ENCODE results near the gene S100B.
"Not testable (repeated sequence)": the region's sequence is repeated elsewhere in the genome, so short reads cannot be mapped to it uniquely, and the experiment has no call there.

Gene S100B

DNA sequence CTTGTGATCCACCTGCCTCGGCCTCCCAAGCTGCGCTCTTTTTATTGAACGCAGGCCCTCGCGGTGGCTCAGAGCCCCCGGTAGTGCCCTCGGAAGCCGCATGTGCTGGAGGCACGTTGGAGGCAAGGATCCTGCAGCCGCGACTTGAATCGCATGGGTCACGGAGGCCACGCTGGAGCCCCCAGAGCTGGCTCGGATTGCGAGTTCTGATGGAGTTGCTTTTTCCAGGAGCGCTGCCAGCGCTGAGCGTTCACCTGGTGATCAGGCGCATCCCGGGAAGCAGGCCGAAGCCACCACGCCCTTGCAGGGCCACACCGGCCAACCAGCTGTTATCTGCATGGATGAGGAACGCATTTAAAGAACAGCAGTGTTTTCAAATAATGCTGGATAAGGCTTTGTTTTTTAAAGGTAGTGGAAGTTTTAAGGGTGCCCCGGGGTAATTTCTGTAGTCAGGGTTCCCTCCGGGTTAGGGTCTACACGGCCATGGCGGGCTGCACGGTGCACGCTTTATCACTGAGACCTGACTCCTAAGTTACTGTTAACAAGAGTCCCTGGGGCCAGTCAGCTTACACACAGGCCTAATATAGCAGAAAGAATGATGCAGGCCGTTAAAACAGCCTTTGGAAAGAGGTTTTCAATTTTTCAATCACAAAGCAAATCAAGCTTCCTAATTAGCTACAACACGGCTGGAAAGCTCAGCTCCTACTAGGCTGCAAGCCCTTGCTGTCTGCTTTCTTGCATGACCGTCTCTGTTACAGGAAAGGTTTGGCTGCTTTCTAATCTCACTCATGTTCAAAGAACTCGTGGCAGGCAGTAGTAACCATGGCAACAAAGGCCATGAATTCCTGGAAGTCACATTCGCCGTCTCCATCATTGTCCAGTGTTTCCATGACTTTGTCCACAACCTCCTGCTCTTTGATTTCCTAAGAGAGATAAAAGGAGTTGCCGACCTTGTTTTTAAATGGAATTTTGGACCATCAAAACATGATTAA lies 6.0 kb downstream of the S100B start:
- no peak for DNase-seq

DNA sequence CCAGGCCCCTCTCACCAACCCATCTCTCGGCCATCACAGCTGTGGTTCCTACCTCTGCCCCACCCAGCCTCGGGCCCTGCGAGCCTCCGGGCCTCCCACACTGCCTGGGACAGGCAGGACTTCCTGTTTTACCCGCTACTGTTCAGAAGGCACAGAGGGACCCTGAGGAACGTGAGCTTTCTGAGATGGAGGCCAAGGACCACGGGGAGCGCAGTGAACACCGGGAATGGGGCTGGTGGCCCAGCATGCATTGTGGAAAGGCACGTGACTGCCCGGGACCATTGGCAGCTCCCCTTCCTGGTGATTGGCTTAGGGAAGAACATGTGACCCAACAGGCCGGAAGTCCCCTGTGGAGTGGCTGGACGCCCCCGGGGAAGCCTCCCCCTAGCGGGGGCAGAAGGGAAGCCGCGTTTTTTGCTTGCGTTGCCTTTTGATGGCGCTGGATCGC lies 7.0 kb downstream of the S100B start:
- DNase-seq: no peak

DNA sequence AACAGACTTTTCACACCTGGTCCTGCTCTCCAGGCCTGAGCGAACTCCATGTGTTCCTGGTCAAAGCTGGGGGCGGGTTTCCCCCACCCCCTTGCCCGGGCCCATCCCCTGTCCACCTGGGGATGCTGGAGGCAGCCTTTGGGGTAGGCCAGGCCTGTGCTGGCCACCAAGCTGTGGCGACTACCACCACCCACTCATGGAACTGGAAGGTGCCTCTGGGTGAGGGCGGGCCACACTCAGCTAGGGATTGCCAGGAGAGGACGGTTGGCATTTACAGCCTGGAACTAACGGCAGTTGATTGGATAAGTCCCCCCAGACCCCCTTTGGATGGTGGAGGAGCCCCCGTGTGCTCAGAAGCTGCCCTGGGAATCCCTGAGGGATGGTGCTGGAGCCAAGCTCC lies 7.9 kb downstream of the S100B start:
- no peak for DNase-seq

DNA sequence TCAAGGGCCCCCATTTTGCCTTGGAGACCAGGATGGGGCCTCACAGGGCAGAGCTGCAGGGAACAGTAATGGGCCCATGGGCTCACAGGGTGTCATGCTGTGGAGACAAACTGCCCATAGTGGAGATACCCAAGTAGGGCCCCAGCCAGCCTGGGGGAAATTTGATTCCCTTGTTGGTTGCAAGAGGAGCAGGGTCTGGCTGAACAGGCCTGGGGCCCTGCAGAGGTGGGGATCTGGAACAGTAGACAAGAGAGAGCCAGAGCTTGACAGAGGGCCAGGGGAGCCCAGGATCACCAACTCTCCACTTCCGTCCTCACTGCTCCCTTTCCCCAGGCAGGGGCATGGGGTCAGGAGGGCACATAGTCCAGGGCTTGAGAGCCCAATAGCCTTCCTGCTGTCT lies 8.7 kb downstream of the S100B start:
- no peak for DNase-seq

DNA sequence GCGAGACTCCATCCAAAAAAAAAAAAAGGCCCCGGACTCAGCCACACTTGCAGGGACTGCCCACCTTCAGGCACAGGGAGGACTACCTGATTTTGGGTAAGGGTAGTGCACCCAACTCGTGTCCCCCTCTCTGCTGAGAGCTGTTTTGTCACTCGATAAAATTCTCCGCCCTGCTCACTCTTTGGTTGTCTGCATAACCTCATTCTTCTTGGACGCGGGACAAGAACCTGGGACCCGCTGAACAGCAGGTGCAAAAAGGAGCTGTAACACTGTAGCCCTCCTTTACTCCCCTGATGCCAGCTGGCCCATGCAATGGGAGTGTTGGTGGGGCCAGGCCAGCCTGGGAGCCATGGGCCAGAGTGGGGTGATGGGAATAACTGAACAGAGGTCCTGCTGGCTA lies 10.6 kb downstream of the S100B start:
- no peak for DNase-seq

DNA sequence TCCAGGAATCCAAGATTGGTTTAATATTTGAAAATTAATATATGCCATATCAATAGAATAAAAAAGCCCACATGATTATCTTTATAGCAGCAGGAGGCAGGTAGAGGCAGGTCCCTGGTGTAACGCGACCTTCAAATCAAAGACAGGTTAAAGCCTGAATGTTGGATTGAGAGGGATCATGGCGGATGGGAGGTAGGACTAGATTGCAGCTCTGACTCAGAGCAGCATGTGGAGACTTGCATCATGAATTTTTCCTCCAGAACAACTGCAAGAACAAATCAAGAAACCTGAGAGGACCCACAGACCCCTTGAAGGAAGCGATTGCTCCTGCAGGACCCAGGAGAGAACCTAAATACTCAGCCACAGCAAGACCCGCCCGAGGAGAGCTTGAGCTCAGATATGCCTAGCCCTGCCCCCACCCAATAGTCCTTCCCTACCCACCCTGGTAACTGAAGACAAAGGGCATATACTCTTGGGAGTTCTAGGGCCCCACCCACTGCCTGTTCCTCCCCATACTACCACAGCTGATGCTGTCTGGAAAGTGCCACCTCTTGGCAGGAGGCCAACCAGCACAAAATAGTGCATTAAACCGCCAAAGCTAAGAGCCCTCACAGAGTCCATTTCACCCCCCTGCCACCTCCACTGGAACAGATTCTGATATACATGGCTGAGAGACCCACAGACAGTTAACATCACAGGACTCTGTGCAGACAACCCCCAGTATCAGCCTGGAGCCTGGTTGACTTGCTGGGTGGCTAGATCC lies 19.5 kb downstream of the S100B start:
- DNase-seq: no peak

DNA sequence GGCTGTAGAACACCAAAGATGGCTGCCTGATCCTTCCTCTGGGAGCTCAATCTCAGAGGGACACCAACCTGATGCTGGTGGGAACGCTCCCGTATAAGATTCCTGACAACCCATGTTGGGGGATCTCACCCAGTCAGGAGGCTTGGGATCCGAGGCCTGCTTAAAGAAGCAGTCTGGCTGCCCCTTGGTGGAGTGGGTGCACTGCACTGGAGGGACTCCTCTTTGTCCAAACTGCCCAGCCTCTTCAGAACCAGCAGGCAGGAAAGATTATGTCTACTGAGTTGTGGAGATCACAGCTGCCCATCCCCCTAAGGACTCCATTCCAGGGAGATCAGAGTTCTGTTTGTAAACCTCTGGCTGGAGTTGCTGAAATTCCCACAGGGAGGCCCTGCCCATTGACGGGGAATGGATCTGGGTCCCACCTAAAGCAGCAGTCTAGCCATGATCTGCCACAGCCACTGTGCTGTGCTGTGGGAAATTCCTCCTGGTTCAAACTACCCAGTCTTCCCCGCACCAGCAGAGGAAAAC lies 23.0 kb downstream of the S100B start:
- no peak for DNase-seq

DNA sequence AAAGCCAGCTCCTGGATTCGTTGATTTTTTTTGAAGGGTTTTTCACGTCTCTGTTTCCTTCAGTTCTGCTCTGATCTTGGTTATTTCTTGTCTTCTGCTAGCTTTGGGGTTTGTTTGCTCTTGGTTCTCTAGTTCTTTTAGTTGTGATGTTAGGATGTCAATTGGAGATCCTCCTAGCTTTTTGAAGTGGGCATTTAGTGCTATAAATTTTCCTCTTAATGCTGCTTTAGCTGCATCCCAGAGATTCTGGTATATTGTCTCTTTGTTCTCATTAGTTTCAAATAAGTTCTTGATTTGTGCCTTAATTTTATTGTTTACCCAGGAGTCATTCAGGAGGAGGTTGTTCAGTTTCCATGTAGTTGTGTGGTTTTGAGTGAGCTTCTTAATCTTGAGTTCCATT lies 25.5 kb downstream of the S100B start:
- not testable (repeated sequence) for DNase-seq

DNA sequence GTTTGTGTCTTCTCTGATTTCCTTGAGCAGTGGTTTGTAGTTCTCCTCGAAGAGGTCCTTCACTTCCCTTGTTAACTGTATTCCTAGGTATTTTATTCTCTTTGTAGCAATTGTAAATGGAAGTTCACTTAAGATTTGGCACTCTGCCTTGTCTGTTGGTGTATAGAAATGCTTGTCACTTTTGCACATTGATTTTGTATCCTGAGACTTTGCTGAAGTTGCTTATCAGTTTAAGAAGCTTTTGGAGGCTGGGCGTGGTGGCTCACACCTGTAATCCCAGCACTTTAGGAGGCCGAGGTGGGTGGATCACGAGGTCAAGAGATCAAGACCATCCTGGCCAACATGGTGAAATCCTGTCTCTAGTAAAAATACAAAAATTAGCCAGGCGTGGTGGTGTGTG lies 27.1 kb downstream of the S100B start:
- DNase-seq: not testable (repeated sequence)

DNA sequence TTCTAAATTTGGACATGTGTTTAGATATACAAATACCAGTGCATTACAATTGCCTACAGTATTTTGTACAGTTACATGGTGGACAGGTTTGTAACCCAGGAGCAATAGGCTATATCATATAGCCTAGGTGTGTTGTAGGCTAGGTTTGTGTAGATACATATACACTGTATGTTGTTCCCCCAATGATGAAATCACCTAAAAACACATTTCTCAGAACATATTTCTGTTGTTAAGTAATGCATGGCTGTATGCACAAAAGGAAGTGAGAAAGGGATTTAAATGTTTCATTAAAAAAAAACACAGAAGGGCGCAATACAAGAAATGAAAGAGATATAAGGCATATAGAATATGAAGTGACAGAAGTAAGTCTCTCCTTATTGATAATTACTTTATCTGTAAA lies 32.0 kb downstream of the S100B start:
- no peak for DNase-seq

DNA sequence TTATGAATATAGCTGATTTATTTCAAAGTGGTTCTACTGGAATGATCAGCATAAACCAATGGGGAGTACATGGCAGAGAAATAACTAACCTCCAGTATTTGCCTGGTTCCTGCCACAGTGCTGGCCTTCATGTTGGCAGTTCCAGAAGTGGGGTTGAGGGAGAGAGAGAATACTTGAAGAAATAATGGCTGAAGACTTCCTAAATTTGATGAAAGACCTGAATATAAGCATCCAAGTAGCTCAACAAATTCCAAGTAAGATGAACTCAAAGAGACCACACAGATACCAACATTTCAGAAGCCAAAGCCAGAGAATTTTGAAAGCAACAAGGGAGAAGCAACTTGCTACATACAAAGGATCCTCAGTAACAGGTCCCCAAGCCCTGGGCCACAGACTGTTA lies 34.3 kb downstream of the S100B start:
- DNase-seq: no peak

DNA sequence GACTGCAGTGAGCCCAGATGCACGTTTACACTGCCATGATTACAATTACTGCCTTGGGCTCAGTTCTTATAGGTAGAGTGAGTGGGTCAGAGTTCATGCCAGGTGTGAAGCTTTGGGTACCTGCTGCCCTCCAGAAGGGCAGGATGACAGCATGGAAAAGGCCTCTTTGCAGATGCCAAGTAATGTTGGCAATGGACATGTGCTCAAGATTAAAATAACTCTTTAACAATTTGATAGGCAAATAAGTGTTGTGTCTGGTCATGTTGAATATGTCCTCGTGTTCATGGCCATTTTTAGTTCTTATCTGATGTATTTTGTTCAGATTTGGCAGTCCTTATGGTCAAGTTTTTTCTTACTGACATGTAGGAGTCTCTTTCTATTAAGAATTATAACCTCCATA lies 34.8 kb downstream of the S100B start:
- no peak for DNase-seq

DNA sequence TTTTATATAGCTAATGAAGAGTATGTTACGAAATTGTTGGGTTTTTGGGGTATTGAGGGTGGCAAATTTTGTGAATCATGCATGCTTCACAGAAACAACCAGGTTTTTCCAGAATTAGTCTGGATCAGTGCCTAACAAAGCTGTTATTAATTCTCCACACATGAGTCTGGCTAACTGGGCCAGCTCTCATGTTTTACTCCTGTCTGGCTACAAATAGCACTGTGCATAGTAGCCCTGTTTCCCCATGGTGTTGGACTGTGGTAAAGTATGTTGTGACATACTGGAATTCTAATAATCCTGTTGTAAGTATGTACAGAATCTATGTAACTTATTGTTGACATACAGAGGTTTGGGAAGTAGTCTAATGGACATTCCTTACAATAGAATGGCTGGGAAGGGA lies 35.8 kb downstream of the S100B start:
- DNase-seq: no peak

DNA sequence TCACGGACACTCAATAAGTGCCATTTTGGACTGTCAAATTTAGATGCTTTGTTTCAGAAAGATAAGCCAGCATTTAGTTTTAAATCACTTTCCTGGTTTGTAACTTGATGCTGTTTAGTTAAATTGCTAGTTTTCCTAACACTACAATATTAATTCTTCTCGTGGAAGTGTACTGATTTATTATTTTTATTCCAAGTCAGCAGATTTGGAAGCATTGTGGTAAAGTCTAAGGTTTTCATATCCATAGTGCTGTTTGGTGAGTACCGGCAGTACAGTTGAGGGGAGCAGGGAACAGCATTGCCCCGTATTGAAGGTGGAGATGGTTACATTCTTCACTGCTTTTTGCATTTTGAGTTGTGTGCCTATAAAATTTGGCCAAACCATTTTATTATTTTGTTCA lies 36.3 kb downstream of the S100B start:
- no peak for DNase-seq

DNA sequence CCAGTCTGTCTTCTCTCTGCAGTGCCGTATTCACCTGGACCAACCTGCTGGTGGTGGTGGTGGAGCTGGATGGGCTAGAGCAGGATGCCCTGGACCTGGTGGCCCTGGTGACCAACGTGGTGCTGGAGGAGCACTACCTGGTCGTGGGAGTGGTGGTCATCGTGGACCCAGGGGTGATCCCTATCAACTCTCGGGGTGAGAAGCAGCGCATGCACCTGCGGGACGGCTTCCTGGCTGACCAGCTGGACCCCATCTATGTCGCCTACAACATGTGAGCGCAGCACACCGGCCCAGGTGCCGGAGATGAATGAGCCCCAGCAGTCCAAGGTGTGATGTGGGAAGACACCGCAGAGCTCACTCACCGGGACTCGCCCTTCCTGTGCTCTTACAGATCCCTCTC lies 37.5 kb downstream of the S100B start:
- no peak for DNase-seq

DNA sequence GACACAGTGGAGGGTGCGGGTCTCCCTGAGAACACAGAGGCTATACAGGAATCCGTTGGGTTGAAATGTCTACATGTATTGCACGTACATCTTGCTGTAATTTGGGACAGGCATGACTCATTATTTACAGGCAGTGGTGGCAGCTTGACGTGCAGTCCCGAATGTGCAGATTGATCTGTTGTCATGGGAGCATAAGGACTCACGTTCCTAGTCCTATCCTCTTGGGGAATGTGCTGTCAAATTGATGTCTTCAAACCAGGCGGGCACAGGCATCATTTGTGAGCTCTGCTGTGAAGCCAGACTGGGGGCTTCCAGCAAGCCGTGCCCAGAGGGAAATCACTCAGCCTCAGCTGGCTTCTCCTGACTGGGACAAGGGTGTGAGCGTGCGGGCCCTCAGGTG lies 40.5 kb downstream of the S100B start:
- no peak for DNase-seq

DNA sequence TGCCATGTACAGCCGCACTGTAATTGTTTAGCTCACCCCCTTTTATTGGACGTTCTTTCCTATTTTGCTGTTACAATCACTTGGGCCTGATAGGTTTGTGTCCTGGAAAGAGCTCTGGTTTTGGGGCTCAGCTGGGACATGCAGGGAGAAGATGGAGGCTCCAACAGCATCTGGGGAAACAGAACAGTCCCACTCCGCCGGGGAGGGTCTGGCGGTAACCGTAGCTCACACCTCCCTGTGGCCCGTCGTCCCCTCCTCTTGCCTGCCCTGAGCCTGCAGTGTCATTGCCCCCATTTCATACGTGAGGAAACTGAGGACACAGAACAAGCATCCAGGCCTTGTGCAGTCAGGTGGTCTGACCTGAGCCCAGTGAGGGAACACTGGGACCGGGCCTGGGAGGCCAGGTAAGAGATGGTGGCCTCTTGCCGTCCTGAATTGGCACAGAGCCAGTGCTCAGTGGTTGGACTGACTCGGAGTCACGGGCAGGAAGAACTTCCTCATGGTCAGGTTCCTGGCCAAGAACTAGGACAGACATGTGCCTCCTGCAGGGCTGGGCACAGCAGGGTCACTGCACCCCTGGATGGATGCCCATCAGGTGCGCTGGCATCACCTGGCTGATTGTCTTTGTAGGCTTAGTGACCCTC lies 41.8 kb downstream of the S100B start:
- DNase-seq: no peak

DNA sequence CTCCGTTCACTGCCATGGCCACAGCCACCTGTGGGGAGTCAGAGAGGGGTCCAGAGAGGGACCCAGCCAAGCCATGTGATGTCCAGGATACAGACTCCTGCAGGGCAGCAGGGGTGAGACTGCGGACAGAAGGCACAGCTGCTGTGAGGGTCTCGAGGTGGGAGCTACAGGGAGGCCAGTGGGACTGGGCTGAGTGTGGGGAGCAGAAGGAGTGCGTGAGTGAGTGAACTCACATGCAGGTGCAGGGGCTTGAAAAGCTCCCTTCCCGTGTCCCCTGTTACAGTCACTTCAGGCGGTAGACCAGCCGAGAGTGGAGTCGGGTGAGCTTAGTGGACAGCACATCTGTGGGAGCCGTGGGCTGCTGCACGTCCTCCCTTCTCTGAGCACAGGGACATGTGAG lies 42.4 kb downstream of the S100B start:
- no peak for DNase-seq

DNA sequence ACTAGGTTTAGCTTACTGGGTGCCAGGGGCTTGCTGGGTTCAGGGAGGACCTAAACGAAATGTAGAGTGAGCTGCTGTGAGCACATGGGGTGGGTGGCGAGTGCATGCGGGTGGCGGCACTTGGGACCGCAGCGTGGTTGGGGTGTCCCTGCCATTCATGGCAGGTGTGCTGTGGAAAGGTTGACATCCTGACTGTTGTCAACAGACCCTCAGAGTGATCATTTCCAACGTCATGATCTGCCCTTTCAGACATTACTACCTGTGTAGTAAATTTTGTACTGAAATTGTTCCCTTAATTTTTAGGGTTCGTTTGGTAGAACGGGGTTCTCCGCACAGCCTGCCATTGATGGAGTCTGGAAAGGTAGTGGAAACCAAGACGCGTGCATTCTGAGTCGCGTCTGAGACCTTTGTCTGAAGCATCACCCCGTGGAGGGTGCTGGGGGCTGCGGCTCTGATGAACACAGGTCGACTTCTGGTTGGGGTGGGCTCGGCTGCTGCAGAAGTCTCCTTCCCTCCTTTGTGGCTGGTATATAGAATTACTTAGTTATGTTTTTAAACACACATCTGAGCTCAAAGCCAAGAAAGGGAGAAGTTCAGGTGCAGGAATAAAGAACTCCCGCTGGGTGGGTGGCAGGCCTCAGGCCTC lies 43.3 kb downstream of the S100B start:
- no peak for DNase-seq

DNA sequence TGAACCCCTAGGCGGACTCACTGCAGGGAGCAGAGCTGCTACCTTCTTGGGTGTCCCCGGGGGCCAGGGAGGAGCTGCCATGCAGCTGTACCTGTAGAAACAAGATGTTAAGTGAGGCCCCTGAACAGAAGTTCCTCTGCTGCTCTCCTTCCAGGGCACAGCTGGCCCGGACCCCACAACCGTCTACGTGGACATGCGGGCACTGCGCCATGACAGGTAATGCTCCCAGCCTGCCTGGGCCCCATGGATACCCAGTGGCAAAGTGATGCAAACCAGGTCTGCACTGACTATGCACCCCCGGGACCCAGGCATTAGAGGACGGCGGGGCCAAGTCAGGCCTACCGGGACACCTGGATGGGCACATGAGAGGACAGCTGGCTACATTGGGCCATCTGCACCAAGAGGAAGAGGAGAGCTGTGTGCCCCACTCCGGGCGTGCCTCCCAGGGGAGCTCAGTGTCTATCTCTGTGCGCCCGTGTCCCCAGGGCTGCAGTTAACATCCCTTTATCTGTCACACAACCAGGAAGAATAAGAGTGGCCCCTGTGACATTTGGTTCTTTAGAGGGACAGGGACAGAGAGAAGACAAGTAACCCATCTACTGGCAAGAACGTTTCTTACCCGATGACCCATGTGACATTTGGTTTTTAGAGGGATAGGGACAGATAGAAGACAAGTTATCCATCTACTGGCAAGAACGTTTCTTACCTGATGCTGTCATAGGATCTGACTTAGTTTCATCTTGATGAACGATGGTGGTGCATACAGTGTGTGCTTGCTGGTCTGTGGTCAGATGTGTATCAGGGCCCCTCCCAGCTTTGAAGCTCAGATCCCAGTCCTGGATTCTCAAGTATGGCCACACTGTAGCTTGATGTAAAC lies 44.1 kb downstream of the S100B start:
- DNase-seq: no peak

DNA sequence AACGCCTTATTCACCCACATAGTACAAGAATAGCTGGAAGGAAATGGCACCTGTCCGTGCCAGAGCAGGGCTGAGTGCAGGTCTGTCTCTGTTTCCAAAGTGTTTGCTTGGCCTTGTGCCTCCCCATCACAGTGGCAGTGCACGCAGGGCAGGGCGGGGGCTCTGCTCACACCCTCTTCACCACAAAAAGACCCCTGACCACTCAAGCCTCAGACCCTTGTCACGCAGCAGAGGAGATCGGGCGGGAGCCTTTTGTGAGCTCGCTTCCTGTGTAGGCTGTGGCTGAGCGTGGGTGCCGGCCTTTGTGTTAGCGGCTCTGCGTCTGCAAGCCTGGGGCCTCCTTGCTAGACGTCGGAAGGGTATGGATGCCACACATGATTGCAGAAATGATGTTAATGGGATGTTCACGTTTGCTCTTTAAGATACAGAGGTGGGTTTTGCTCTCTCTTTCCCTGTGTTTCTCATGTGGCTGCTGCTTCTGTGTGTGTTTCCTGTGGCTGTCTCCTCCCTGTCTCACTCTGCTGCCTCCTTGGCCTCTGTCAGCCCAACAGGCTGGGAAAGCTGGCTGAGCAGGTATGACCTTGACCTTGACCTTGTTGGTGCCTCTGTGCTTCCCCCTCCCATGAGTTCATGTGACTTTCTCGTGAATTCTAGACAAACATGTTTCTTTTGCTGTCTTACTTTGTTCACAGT lies 45.4 kb downstream of the S100B start:
- DNase-seq: no peak
